Measurements from ENCODE around the gene PDCD4. TPM values are rescaled to one million over a fixed set of nuclear protein-coding genes. Genes with fewer than 3 reads are reported as not detected.
"Not testable (repeated sequence)": the region's sequence is repeated elsewhere in the genome, so short reads cannot be mapped to it uniquely, and the experiment has no call there.

PDCD4 gene
- total RNA-seq, 1 experiment from 2014 or later = 9.0 TPM

GRCh38 chr10:110862961-110863360 is 8.8 kb upstream of the PDCD4 start:
- no peak for DNase-seq
- Histone ChIP-seq H3K36me3 (replicated peaks; ENCODE audit: control insufficient read depth, insufficient read depth, low read length) (no peaks in the 10 kb centered on the region), H3K27me3 (ENCODE audit: control insufficient read depth, insufficient read depth, low read length) (no peaks in the 10 kb centered on the region)

GRCh38 chr10:110863361-110863760 is 8.4 kb upstream of the PDCD4 start:
- no peak overlapping the region for H3K4me3 ChIP-seq (ENCODE audit: insufficient read depth, low read depth, low read length)
- no peaks in the 10 kb centered on the region for H3K36me3 ChIP-seq (replicated peaks; ENCODE audit: control insufficient read depth, insufficient read depth, low read length)
- no peak for DNase-seq
- H3K27me3 ChIP-seq (ENCODE audit: control insufficient read depth, insufficient read depth, low read length) = no peaks in the 10 kb centered on the region

More at GRCh38 chr10:110862961-110863360, 8.8 kb upstream of the PDCD4 start:
- H3K4me3 ChIP-seq (ENCODE audit: insufficient read depth, low read depth, low read length) = no peak overlapping the region

- DNase-seq = no peak
- Histone ChIP-seq H3K4me3 (ENCODE audit: insufficient read depth, low read depth, low read length) (no peak overlapping the region), H3K27me3 (ENCODE audit: control insufficient read depth, insufficient read depth, low read length) (no peaks in the 10 kb centered on the region), H3K36me3 (replicated peaks; ENCODE audit: control insufficient read depth, insufficient read depth, low read length) (no peaks in the 10 kb centered on the region)
Measured at GRCh38 chr10:110863956-110864355, 7.8 kb upstream of the PDCD4 start.

GRCh38 chr10:110864662-110865140 is 7.0 kb upstream of the PDCD4 start:
- no peaks in the 10 kb centered on the region for H3K27me3 ChIP-seq (ENCODE audit: control insufficient read depth, insufficient read depth, low read length)
- no peak for DNase-seq
- H3K4me3 ChIP-seq (ENCODE audit: insufficient read depth, low read depth, low read length) = no peak overlapping the region
- H3K36me3 ChIP-seq (replicated peaks; ENCODE audit: control insufficient read depth, insufficient read depth, low read length) = no peaks in the 10 kb centered on the region

- Histone ChIP-seq H3K27me3 (ENCODE audit: control insufficient read depth, insufficient read depth, low read length) (no peaks in the 10 kb centered on the region), H3K4me3 (ENCODE audit: insufficient read depth, low read depth, low read length) (no peak overlapping the region), H3K36me3 (replicated peaks; ENCODE audit: control insufficient read depth, insufficient read depth, low read length) (no peaks in the 10 kb centered on the region)
- no peak for DNase-seq
Measured at GRCh38 chr10:110865186-110865808, 6.4 kb upstream of the PDCD4 start.

- H3K27me3 ChIP-seq (ENCODE audit: control insufficient read depth, insufficient read depth, low read length) = no peaks in the 10 kb centered on the region
- DNase-seq = no peak
- H3K4me3 ChIP-seq (ENCODE audit: insufficient read depth, low read depth, low read length) = no peak overlapping the region
- H3K36me3 ChIP-seq (replicated peaks; ENCODE audit: control insufficient read depth, insufficient read depth, low read length) = no peaks in the 10 kb centered on the region
Measured at GRCh38 chr10:110865809-110866482, 5.8 kb upstream of the PDCD4 start.

GRCh38 chr10:110867011-110867806 is 4.5 kb upstream of the PDCD4 start:
- DNase-seq; H3K27me3 ChIP-seq (ENCODE audit: control insufficient read depth, insufficient read depth, low read length); H3K4me3 ChIP-seq (ENCODE audit: insufficient read depth, low read depth, low read length); H3K36me3 ChIP-seq (replicated peaks; ENCODE audit: control insufficient read depth, insufficient read depth, low read length): not testable (repeated sequence)

- Histone ChIP-seq H3K4me3 (ENCODE audit: insufficient read depth, low read depth, low read length) (no peak overlapping the region), H3K36me3 (replicated peaks; ENCODE audit: control insufficient read depth, insufficient read depth, low read length) (no peaks in the 10 kb centered on the region), H3K27me3 (ENCODE audit: control insufficient read depth, insufficient read depth, low read length) (no peaks in the 10 kb centered on the region)
- no peak for DNase-seq
Measured at GRCh38 chr10:110867807-110868465, 3.8 kb upstream of the PDCD4 start.

- Histone ChIP-seq H3K36me3 (replicated peaks; ENCODE audit: control insufficient read depth, insufficient read depth, low read length) (no peaks in the 10 kb centered on the region), H3K27me3 (ENCODE audit: control insufficient read depth, insufficient read depth, low read length) (no peaks in the 10 kb centered on the region), H3K4me3 (ENCODE audit: insufficient read depth, low read depth, low read length) (no peak overlapping the region)
- no peak for DNase-seq
Measured at GRCh38 chr10:110868981-110869380, 2.7 kb upstream of the PDCD4 start.

GRCh38 chr10:110870823-110871297 is 868 bp upstream of the PDCD4 start:
- DNase-seq = no peak
- H3K27me3 ChIP-seq (ENCODE audit: control insufficient read depth, insufficient read depth, low read length) = no peaks in the 10 kb centered on the region
- H3K36me3 ChIP-seq (replicated peaks; ENCODE audit: control insufficient read depth, insufficient read depth, low read length) = no peaks in the 10 kb centered on the region
- H3K4me3 ChIP-seq (ENCODE audit: insufficient read depth, low read depth, low read length) = no peak overlapping the region; the same call in 1 of the 2 replicates

GRCh38 chr10:110872145-110872983 is 636 bp downstream of the PDCD4 start:
- peak; percentile 81 for DNase-seq
- Histone ChIP-seq H3K36me3 (replicated peaks; ENCODE audit: control insufficient read depth, insufficient read depth, low read length) (no peaks in the 10 kb centered on the region), H3K27me3 (ENCODE audit: control insufficient read depth, insufficient read depth, low read length) (no peaks in the 10 kb centered on the region), H3K4me3 (ENCODE audit: insufficient read depth, low read depth, low read length) (peak overlapping the region; percentile 66)

GRCh38 chr10:110872984-110873923 is 1.5 kb downstream of the PDCD4 start:
- Histone ChIP-seq H3K36me3 (replicated peaks; ENCODE audit: control insufficient read depth, insufficient read depth, low read length) (no peaks in the 10 kb centered on the region), H3K27me3 (ENCODE audit: control insufficient read depth, insufficient read depth, low read length) (no peaks in the 10 kb centered on the region), H3K4me3 (ENCODE audit: insufficient read depth, low read depth, low read length) (peak overlapping the region; percentile 66)
- no peak for DNase-seq

GRCh38 chr10:110873951-110874350 is 2.2 kb downstream of the PDCD4 start:
- no peak for DNase-seq
- no peak overlapping the region for H3K4me3 ChIP-seq (ENCODE audit: insufficient read depth, low read depth, low read length)
- no peaks in the 10 kb centered on the region for H3K27me3 ChIP-seq (ENCODE audit: control insufficient read depth, insufficient read depth, low read length)
- H3K36me3 ChIP-seq (replicated peaks; ENCODE audit: control insufficient read depth, insufficient read depth, low read length) = no peaks in the 10 kb centered on the region

Data from H7 (cell line).